K562 (cell line): ENCODE measurements around the gene HPSE2. TPM values are rescaled to one million over a fixed set of nuclear protein-coding genes. Genes with fewer than 3 reads are reported as not detected.
A peak's percentile ranks its signal among the peaks of the same experiment; 100 is the strongest.

Experiments
- AFF4 ChIP-seq: sonication (generic); formaldehyde crosslinking; IDR thresholded peaks from 2 replicates; pipeline ENCODE4 v1.8.0; 2023; ENCODE audit warnings: mild to moderate bottlenecking, missing genetic modification reagents
- BHLHE40 ChIP-seq: IDR thresholded peaks from 2 replicates; pipeline ENCODE4 v1.6.1; 2011; ENCODE audit warnings: low read length, improper control_type of control experiment
- CCAR2 ChIP-seq: fragments of 200-400 bp; formaldehyde crosslinking; IDR thresholded peaks from 2 replicates; pipeline ENCODE4 v1.6.1; 2017; ENCODE audit warnings: mild to moderate bottlenecking, low read depth, low read length
- KAT8 ChIP-seq: fragments of 450-650 bp; IDR thresholded peaks from 2 replicates; pipeline ENCODE4 v1.6.1; 2016; ENCODE audit warnings: low read depth, mild to moderate bottlenecking
- MCM7 ChIP-seq, 2 experiments: fragments of 450-650 bp; IDR thresholded peaks; 2 replicates each; pipeline ENCODE4 v1.6.1; 2016 to 2018
- MXD1 ChIP-seq: fragments of 250-450 bp; sonication (Bioruptor Pico); IDR thresholded peaks from 2 replicates; pipeline ENCODE4 v1.8.0; 2021; ENCODE audit warnings: borderline replicate concordance, mild to moderate bottlenecking, moderate library complexity; ENCODE audit not compliant: poor library complexity, severe bottlenecking
- NFATC3 ChIP-seq: fragments of 450-650 bp; IDR thresholded peaks from 2 replicates; pipeline ENCODE4 v1.6.1; 2017; ENCODE audit warnings: mild to moderate bottlenecking
- NR0B1 ChIP-seq: fragments of 450-650 bp; IDR thresholded peaks from one replicate; pipeline ENCODE4 v1.6.1; 2018; ENCODE audit warnings: mild to moderate bottlenecking, moderate library complexity; ENCODE audit not compliant: partially characterized antibody
- NR2C1 ChIP-seq, 2 experiments: fragments of 450-650 bp; IDR thresholded peaks; 2 replicates each; pipeline ENCODE4 v1.6.1; 2017; ENCODE audit warnings: mild to moderate bottlenecking in 2 of 2, antibody characterized with exemption in 1 of 2, inconsistent platforms in 1 of 2, missing compliant biosample characterization in 1 of 2, missing genetic modification characterization in 1 of 2
- NR4A1 ChIP-seq, 2 experiments: fragments of 250-450 bp in 1 of 2; fragments of 450-650 bp in 1 of 2; sonication (Bioruptor Pico) in 1 of 2; IDR thresholded peaks; 2 replicates each; pipeline versions ENCODE4 v1.4.0 to v1.6.1; 2016 to 2020; ENCODE audit warnings: mild to moderate bottlenecking in 2 of 2, missing compliant biosample characterization in 1 of 2, missing genetic modification characterization in 1 of 2, moderate library complexity in 1 of 2
- PATZ1 ChIP-seq: fragments of 250-450 bp; sonication (Bioruptor Pico); IDR thresholded peaks from 2 replicates; pipeline ENCODE4 v1.5.0; 2020; ENCODE audit warnings: mild to moderate bottlenecking, borderline replicate concordance
- POLR2H ChIP-seq: IDR thresholded peaks from 2 replicates; pipeline ENCODE4 v1.6.1; 2016; ENCODE audit warnings: missing genetic modification characterization, low read depth, mild to moderate bottlenecking, control low read depth, missing compliant biosample characterization, moderate library complexity
- SAFB ChIP-seq: fragments of 200-400 bp; formaldehyde crosslinking; IDR thresholded peaks from 2 replicates; pipeline ENCODE4 v1.6.1; 2017; ENCODE audit warnings: low read depth, low read length, borderline replicate concordance
- SRSF3 ChIP-seq: fragments of 200-400 bp; formaldehyde crosslinking; IDR thresholded peaks from 2 replicates; pipeline ENCODE4 v1.6.1; 2016; ENCODE audit warnings: mild to moderate bottlenecking, low read length, moderate library complexity; ENCODE audit not compliant: insufficient read depth
- ZBTB43 ChIP-seq: sonication (generic); formaldehyde crosslinking; IDR thresholded peaks from 2 replicates; pipeline ENCODE4 v1.8.0; 2023; ENCODE audit warnings: mild to moderate bottlenecking, missing genetic modification reagents
- ZNF143 ChIP-seq: sonication (generic); formaldehyde crosslinking; IDR thresholded peaks from 2 replicates; pipeline ENCODE4 v1.9.0; 2022; ENCODE audit warnings: mild to moderate bottlenecking, missing genetic modification reagents
- ZNF311 ChIP-seq: fragments of 250-450 bp; sonication (Bioruptor Pico); IDR thresholded peaks from 2 replicates; pipeline ENCODE4 v1.4.0; 2020; ENCODE audit warnings: mild to moderate bottlenecking, moderate library complexity
- ZNF41 ChIP-seq: fragments of 250-450 bp; sonication (Bioruptor Pico); conservative IDR thresholded peaks from 2 replicates; pipeline ENCODE4 v1.4.0; 2020; ENCODE audit warnings: mild to moderate bottlenecking
- ZNF583 ChIP-seq: fragments of 250-450 bp; sonication (Bioruptor Pico); IDR thresholded peaks from 2 replicates; pipeline ENCODE4 v1.4.0; 2020
- ZNF668 ChIP-seq: fragments of 250-450 bp; sonication (Bioruptor Pico); IDR thresholded peaks from 2 replicates; pipeline ENCODE4 v1.8.0; 2022; ENCODE audit warnings: mild to moderate bottlenecking, inconsistent platforms
- polyA plus RNA-seq, 8 experiments: library from polyadenylated mRNA; depleted of rRNA in 4 of 8; stranded (reverse) in 5 of 8; unstranded in 3 of 8; fragments of >200 nt; fragmentation: Nextera tagmentation in 2 of 8; fragmentation: Illumina TruSeq in 1 of 8; extraction: Ambion mirVana in 2 of 8; extraction: Trizol in 1 of 8; gene quantifications; 2 replicates each; pipeline versions ENCODE4 v1.2.1 to v1.2.3, GENCODE V29; 2011 to 2014; ENCODE audit warnings: inconsistent platforms in 1 of 8, missing spikeins in 1 of 8
- total RNA-seq, 7 experiments: library from RNA; depleted of rRNA in 6 of 7; stranded (reverse); fragments of >200 nt in 6 of 7; fragmentation: Illumina TruSeq in 2 of 7; extraction: Trizol in 2 of 7; gene quantifications; 2 replicates each; pipeline versions ENCODE4 v1.2.1 to v1.2.3, GENCODE V29; 2011 to 2021; ENCODE audit warnings: low replicate concordance in 1 of 7

The HPSE2 gene
- total and polyA plus RNA-seq, 9 of the 15 experiments (the other 6 are each of a cell fraction or from before 2014, with no cell fraction given), result 0.03 to 0.10 (median 0.04) TPM; not detected in 2

GRCh38 chr10:98919899-98920298, 315.8 kb downstream of the HPSE2 start (continued):
- TF ChIP-seq AFF4 (CRISPR knock-in tag) (no peak), ZBTB43 (CRISPR knock-in tag) (no peak), KAT8 (no peak), POLR2H (tag) (no peak), MXD1 (CRISPR knock-in tag) (no peak), MCM7 (IDR thresholded peaks at IDR 0.05) (no peak), ZNF583 (no peak), NR4A1 (CRISPR knock-in tag; IDR thresholded peaks at IDR 0.05) (no peak), NR4A1 (tag; IDR thresholded peaks at IDR 0.05) (no peak), ZNF311 (no peak), PATZ1 (CRISPR knock-in tag) (no peak), ZNF143 (CRISPR knock-in tag) (no peak), NR2C1 (IDR thresholded peaks at IDR 0.05) (peak; percentile 50), NR2C1 (tag; IDR thresholded peaks at IDR 0.05) (peak; percentile 78), SRSF3 (no peak), SAFB (no peak), ZNF668 (no peak), NR0B1 (no peak), ZNF41 (CRISPR knock-in tag) (no peak), CCAR2 (no peak), NFATC3 (no peak), BHLHE40 (no peak)
